GM12878 (cell line): ENCODE results near the gene FBN2. TPM values are rescaled to one million over a fixed set of nuclear protein-coding genes. Genes with fewer than 3 reads are reported as not detected.

Experiments
- ATAC-seq: fragments of 200-7000 bp; cut with Tn5 transposase; 3 replicates; pipeline ENCODE4 v1.9.1; 2020; ENCODE audit warnings: mild to moderate bottlenecking, moderate library complexity
- BruUV-seq: library from RNA; stranded (reverse); fragments of 400-500 nt; replicated peaks from 2 replicates; lab custom pipeline; 2021; lab: Mats Ljungman, UMichigan
- CTCF ChIA-PET: fragments of 300-600 bp; sonication (Branson Sonifier 250); formaldehyde crosslinking; extraction: SDS; loops from one replicate; lab custom pipeline; 2021; ENCODE audit warnings: inconsistent platforms; lab: Yijun Ruan, JAX
- POLR2A ChIA-PET: fragments of 350-600 bp; formaldehyde crosslinking; extraction: SDS; loops from one replicate; lab custom pipeline; 2021; ENCODE audit warnings: inconsistent platforms; lab: Charles Lee
- RAD21 ChIA-PET: fragments of 300-600 bp; sonication (Branson Sonifier 250); formaldehyde crosslinking; loops from one replicate; lab custom pipeline; 2023; ENCODE audit warnings: antibody characterized with exemption; ENCODE audit not compliant: unreplicated experiment; lab: Charles Lee
- SMC1A ChIA-PET: fragments of 300-600 bp; sonication (Branson Sonifier 250); formaldehyde crosslinking; loops from one replicate; lab custom pipeline; 2023; ENCODE audit not compliant: unreplicated experiment, uncharacterized antibody; lab: Charles Lee
- DNase-seq: peaks from one replicate; pipeline ENCODE4 v3.0.0-alpha.2; 2011; ENCODE audit warnings: low read depth, low spot score
- FAIRE-seq: peaks from 3 replicates; lab custom pipeline; 2011; peaks lifted over from hg19 to GRCh38; lab: Jason Lieb, UNC
- H2AFZ ChIP-seq: 2 replicates; pipeline ENCODE4 v1.6.0; 2011; ENCODE audit warnings: low read depth, low read length, control low read depth; ENCODE audit not compliant: control insufficient read depth
- H3K27ac ChIP-seq: 2 replicates; pipeline ENCODE4 v1.5.1; 2011; ENCODE audit warnings: control low read depth; ENCODE audit not compliant: control insufficient read depth, insufficient read depth
- H3K27me3 ChIP-seq, 2 experiments: replicated peaks in 1 of 2; 2 replicates each; pipeline versions ENCODE4 v1.6.0 to v1.6.1; 2011; ENCODE audit warnings: low read length in 1 of 2; ENCODE audit not compliant: control insufficient read depth in 2 of 2, insufficient read depth in 2 of 2
- H3K36me3 ChIP-seq, 2 experiments: 2 replicates each; pipeline ENCODE4 v1.5.1; 2011; ENCODE audit warnings: low read length in 1 of 2; ENCODE audit not compliant: control insufficient read depth in 2 of 2, insufficient read depth in 2 of 2
- H3K4me1 ChIP-seq: 2 replicates; pipeline ENCODE4 v1.6.1; 2011; ENCODE audit warnings: mild to moderate bottlenecking, low read length, moderate library complexity, mixed read lengths; ENCODE audit not compliant: control insufficient read depth, insufficient read depth
- H3K4me2 ChIP-seq: 2 replicates; pipeline ENCODE4 v1.6.0; 2011; ENCODE audit warnings: control low read depth; ENCODE audit not compliant: control insufficient read depth, insufficient read depth
- H3K4me3 ChIP-seq: fragments of 200-600 bp; sonication (generic); 2 replicates; pipeline ENCODE4 v1.5.1; 2016
- H3K79me2 ChIP-seq: 2 replicates; pipeline ENCODE4 v1.6.0; 2011; ENCODE audit warnings: low read length; ENCODE audit not compliant: control insufficient read depth, insufficient read depth
- H3K9ac ChIP-seq: 2 replicates; pipeline ENCODE4 v1.8.0; 2011; ENCODE audit warnings: low read length, control low read depth, mixed read lengths; ENCODE audit not compliant: control insufficient read depth, insufficient read depth
- H3K9me3 ChIP-seq: replicated peaks from 3 replicates; pipeline ENCODE4 v1.5.1; 2011; ENCODE audit warnings: mild to moderate bottlenecking, low read length; ENCODE audit not compliant: control insufficient read depth, insufficient read depth
- H4K20me1 ChIP-seq: 2 replicates; pipeline ENCODE4 v1.6.0; 2011; ENCODE audit not compliant: control insufficient read depth, insufficient read depth
- BCL11A ChIP-seq: IDR thresholded peaks from 2 replicates; pipeline ENCODE4 v1.6.1; 2011; ENCODE audit warnings: low read depth, low read length
- CTCF ChIP-seq, 3 experiments: IDR thresholded peaks in 2 of 3; conservative IDR thresholded peaks in 1 of 3; 2 replicates each; pipeline ENCODE4 v1.5.1; 2011; ENCODE audit warnings: low read depth in 3 of 3, low read length in 3 of 3, mild to moderate bottlenecking in 3 of 3, control low read depth in 2 of 3, moderate library complexity in 2 of 3, inconsistent platforms in 1 of 3, mixed read lengths in 1 of 3; ENCODE audit not compliant: control insufficient read depth in 2 of 3, insufficient read depth in 1 of 3; ENCODE audit errors: extremely low read depth in 1 of 3
- E4F1 ChIP-seq: fragments of 450-650 bp; IDR thresholded peaks from 2 replicates; pipeline ENCODE4 v1.6.1; 2018; ENCODE audit warnings: borderline replicate concordance, mild to moderate bottlenecking; ENCODE audit not compliant: partially characterized antibody
- ESRRA ChIP-seq: IDR thresholded peaks from 2 replicates; pipeline ENCODE4 v1.6.1; 2012; ENCODE audit warnings: mild to moderate bottlenecking, low read length, improper control_type of control experiment
- HDAC6 ChIP-seq: fragments of 200-600 bp; sonication (generic); IDR thresholded peaks from one replicate; pipeline ENCODE4 v1.8.0; 2017; ENCODE audit warnings: antibody characterized with exemption; ENCODE audit not compliant: unreplicated experiment
- HSF1 ChIP-seq: fragments of 150-350 bp; IDR thresholded peaks from 2 replicates; pipeline ENCODE4 v1.6.1; 2014; ENCODE audit warnings: mild to moderate bottlenecking, low read depth, low read length
- IKZF1 ChIP-seq: fragments of 450-650 bp; conservative IDR thresholded peaks from 2 replicates; pipeline ENCODE4 v1.6.1; 2017; ENCODE audit warnings: antibody characterized with exemption, mild to moderate bottlenecking
- JUNB ChIP-seq: IDR thresholded peaks from 2 replicates; pipeline ENCODE4 v1.6.1; 2016; ENCODE audit warnings: antibody characterized with exemption, mild to moderate bottlenecking
- SIN3A ChIP-seq: IDR thresholded peaks from 2 replicates; pipeline ENCODE4 v1.6.1; 2012; ENCODE audit warnings: low read depth, low read length, improper control_type of control experiment
- ZNF384 ChIP-seq: IDR thresholded peaks from 2 replicates; pipeline ENCODE4 v1.6.1; 2012; ENCODE audit warnings: low read depth, mild to moderate bottlenecking, low read length, improper control_type of control experiment, borderline replicate concordance
- ZNF592 ChIP-seq: fragments of 450-650 bp; IDR thresholded peaks from 2 replicates; pipeline ENCODE4 v1.6.1; 2017; ENCODE audit warnings: mild to moderate bottlenecking, moderate library complexity
- WGBS: methylation state at CpG from one replicate; pipeline ENCODE4 v1.1.6; 2016; ENCODE audit warnings: low lambda C conversion rate; ENCODE audit not compliant: insufficient replicate concordance, insufficient coverage; ENCODE audit errors: missing lambda C conversion rate; 5-methylcytosine and 5-hydroxymethylcytosine counted together
- in situ Hi-C: fragments of 300-500 bp; cut with MboI; formaldehyde crosslinking; loops from 9 replicates; pipeline ENCODE4 v1.14.3; 2018; ENCODE audit warnings: mixed read lengths
- intact Hi-C: fragments of 100-400 bp; cut with micrococcal nuclease; formaldehyde crosslinking; loops from one replicate; pipeline ENCODE4 v1.14.2; 2022; ENCODE audit not compliant: unreplicated experiment
- polyA plus RNA-seq, 11 experiments: library from polyadenylated mRNA; depleted of rRNA in 4 of 11; unstranded in 6 of 11; stranded (reverse) in 5 of 11; fragments of >200 nt; fragmentation: Nextera tagmentation in 4 of 11; fragmentation: Illumina TruSeq in 1 of 11; extraction: Ambion mirVana in 4 of 11; extraction: Trizol in 1 of 11; gene quantifications; 1 replicate in 1 of 11; 2 replicates in 10 of 11; pipeline versions ENCODE4 v1.2.1 to v1.2.3, GENCODE V29; 2011 to 2016; ENCODE audit warnings: inconsistent platforms in 2 of 11, missing spikeins in 2 of 11, low read depth in 1 of 11
- total RNA-seq, 4 experiments: library from RNA; depleted of rRNA in 3 of 4; stranded (reverse); fragments of >200 nt in 3 of 4; fragmentation: Illumina TruSeq in 1 of 4; extraction: Trizol in 1 of 4; gene quantifications; 2 replicates each; pipeline versions ENCODE4 v1.2.1 to v1.2.3, GENCODE V29; 2013 to 2021

The FBN2 gene
- total and polyA plus RNA-seq, 10 of the 15 experiments (the other 5 are each of a cell fraction or from before 2014, with no cell fraction given) = 0.01 to 0.98 (median 0.10) TPM; not detected in 3

- ChIA-PET RAD21 (no interaction called here), POLR2A (no interaction called here), CTCF (no interaction called here), SMC1A (no interaction called here)
- Histone ChIP-seq H3K4me2 (no peak overlapping the region), H4K20me1 (no peaks in the 10 kb centered on the region), H2AFZ (no peak overlapping the region), H3K79me2 (no peaks in the 10 kb centered on the region), H3K4me3 (no peak overlapping the region), H3K27me3 (no peaks in the 10 kb centered on the region), H3K27ac (no peak overlapping the region), H3K36me3 (no peaks in the 10 kb centered on the region), H3K4me1 (no peaks in the 10 kb centered on the region), H3K9me3 (no peaks in the 10 kb centered on the region), H3K9ac (no peak overlapping the region)
- BruUV-seq = no TSS peak
- in situ Hi-C loops = no loop called here
- WGBS = 88% methylated on average over 1 of the region's 1 CpG
- DNase-seq = no peak
- intact Hi-C loops = no loop called here
- ATAC-seq = no peak
- no peak for FAIRE-seq
- TF ChIP-seq HDAC6 = no peak
- TF ChIP-seq BCL11A = no peak
- TF ChIP-seq CTCF (IDR thresholded peaks at IDR 0.05 in 2 of 3, conservative IDR thresholded peaks at IDR 0.05 in 1 of 3; ENCODE audit: control insufficient read depth in 2 of 3, extremely low read depth in 1 of 3, insufficient read depth in 1 of 3, low read depth in 3 of 3, low read length in 3 of 3) = no peak
- no peak for TF ChIP-seq ZNF592
- TF ChIP-seq ZNF384 = no peak
- no peak for TF ChIP-seq ESRRA
- no peak for TF ChIP-seq E4F1
- no peak for TF ChIP-seq JUNB
- no peak for TF ChIP-seq IKZF1
- TF ChIP-seq HSF1 = no peak
- no peak for TF ChIP-seq SIN3A
Measured at GRCh38 chr5:128551476-128551875, 13.4 kb upstream of the FBN2 start.
